ENCODE measurements around the gene VPS13C.
"Not testable (repeated sequence)": the region's sequence is repeated elsewhere in the genome, so short reads cannot be mapped to it uniquely, and the experiment has no call there.

The VPS13C gene

DNA sequence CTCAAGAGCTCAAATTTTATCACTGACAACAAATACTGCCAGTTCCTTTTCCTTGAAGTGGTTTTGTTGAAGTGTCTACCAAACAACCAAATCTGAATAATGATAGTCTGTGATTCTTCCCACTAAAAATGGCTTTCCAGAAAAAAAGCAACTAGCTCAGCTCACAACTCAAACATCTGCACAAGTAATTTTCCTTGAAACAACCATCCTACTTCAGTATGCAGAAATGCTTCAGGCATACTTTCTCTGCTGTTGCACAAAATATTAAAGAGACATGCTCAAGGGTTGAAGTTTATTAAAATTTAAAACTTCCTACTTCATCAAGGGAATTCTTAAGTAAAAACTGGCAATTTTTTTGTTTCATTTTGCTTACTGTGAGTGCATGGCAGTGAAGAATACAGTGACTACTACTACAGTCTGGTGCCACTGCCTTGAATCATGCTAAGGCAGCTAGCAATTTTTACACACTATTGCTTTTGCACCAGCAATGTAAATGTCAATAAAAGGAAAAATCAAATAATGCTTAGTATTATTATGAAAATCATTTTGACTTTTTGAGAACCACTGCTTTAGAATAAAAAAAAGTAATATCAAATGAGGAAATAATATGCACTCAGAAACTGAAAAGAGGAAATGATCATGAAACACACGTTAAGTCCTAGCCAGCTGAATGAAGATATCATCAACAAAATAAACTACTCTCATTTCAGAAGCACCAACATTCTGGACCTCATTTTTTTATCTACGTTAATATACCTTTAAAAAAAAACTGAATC is 33.6 kb downstream of the VPS13C start:
- FAIRE-seq, result no peak
- TF ChIP-seq POLR2AphosphoS5 (IDR thresholded peaks at IDR 0.05; ENCODE audit: low read depth, low read length) (no peak), POLR2A (IDR thresholded peaks at IDR 0.05; ENCODE audit: low read depth, low read length) (no peak), TAF1 (IDR thresholded peaks at IDR 0.05; ENCODE audit: borderline replicate concordance, low read depth, low read length) (no peak)
- no peak for DNase-seq (ENCODE audit: insufficient read length)

DNA sequence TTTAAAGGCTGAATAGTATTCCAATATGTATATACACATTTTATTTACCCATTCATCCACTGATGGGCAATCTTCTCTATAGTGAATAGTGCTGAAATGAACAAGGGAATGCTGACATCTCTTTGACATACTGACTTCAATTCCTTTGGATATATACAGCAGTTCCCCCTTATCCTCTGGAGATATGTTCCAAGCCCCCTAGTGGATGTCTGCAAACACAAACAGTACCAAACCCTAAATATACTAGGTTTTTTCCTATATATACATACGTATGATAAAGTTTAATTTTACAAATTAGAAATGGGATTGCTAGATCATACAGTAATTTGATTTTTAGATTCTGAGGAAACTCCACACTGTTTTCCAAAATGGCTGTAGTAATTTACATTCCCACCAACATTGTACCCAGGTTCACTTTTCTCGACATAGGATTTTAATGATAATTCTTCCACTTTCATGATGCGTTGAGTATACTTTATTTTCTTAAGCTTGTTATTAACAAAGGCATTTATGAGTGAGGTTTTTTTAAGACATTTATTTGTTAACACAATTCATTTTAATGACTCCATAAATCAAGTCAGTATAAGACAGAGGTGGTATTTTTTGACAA is 38.2 kb downstream of the VPS13C start:
- TF ChIP-seq TAF1 (IDR thresholded peaks at IDR 0.05; ENCODE audit: borderline replicate concordance, low read depth, low read length) (no peak), POLR2AphosphoS5 (IDR thresholded peaks at IDR 0.05; ENCODE audit: low read depth, low read length) (no peak), POLR2A (IDR thresholded peaks at IDR 0.05; ENCODE audit: low read depth, low read length) (no peak)
- DNase-seq (ENCODE audit: insufficient read length) (no peak), FAIRE-seq (no peak)

DNA sequence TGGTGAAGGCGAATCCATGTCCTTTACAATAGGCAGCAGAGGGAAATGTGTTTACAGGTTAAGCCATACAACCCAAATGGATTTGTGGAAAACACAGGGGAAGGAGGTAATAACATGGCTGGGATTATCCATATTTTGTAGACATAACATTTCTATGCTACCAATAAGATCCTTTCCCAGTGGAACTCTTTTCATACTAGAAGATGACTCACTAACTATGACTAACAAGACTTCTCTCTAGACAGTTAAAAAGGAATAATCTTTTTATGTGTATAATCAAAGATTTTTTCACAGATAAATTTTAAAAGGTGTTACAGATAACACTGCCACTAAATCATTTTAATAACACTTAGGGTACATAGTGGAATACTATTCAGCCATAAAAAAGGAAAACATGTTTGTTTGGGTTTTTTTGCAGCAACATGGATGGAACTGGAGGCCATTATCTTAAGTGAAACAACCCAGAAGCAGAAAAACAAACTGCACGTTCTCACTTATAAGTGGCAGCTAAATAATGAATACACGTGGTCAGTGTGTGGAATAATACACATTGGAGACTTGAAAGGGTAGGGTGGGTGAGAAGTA is 39.6 kb downstream of the VPS13C start:
- FAIRE-seq (no peak), DNase-seq (ENCODE audit: insufficient read length) (no peak)
- TF ChIP-seq POLR2A (IDR thresholded peaks at IDR 0.05; ENCODE audit: low read depth, low read length), result no peak
- no peak for TF ChIP-seq TAF1 (IDR thresholded peaks at IDR 0.05; ENCODE audit: borderline replicate concordance, low read depth, low read length)
- TF ChIP-seq POLR2AphosphoS5 (IDR thresholded peaks at IDR 0.05; ENCODE audit: low read depth, low read length), result no peak

DNA sequence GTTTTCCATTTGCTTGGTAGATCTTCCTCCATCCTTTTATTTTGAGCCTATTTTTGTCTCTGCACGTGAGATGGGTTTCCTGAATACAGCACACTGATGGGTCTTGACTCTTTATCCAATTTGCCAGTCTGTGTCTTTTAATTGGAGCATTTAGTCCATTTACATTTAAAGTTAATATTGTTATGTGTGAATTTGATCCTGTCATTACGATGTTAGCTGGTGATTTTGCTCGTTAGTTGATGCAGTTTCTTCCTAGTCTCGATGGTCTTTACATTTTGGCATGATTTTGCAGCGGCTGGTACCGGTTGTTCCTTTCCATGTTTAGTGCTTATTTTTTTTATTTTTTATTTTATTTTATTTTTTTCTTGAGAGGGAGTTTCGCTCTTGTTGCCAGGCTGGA is 54.9 kb downstream of the VPS13C start:
- FAIRE-seq; DNase-seq (ENCODE audit: insufficient read length): not testable (repeated sequence)

DNA sequence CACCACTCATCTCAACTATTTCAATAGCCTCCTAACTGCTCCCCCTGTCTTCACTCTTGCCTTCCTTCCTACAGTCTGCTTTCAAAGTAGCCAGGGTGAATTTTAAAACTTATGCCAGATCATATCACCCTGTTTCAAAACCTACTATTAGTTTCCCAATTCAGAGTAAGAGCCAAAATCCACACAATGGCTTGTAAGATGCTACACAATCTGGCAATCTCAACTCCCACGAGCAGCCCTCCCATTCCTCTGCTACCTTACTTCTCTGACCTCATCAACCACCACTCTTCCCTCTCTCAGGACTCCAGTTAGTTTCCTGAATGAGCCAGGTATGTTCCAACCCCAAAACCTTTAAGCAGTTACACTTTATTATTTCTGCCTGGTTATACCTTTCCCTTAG is 62.5 kb downstream of the VPS13C start:
- no peak for DNase-seq (ENCODE audit: insufficient read length)
- no peak for TF ChIP-seq TAF1 (IDR thresholded peaks at IDR 0.05; ENCODE audit: borderline replicate concordance, low read depth, low read length)
- TF ChIP-seq POLR2AphosphoS5 (IDR thresholded peaks at IDR 0.05; ENCODE audit: low read depth, low read length), result no peak
- TF ChIP-seq POLR2A (IDR thresholded peaks at IDR 0.05; ENCODE audit: low read depth, low read length), result no peak
- FAIRE-seq, result no peak

DNA sequence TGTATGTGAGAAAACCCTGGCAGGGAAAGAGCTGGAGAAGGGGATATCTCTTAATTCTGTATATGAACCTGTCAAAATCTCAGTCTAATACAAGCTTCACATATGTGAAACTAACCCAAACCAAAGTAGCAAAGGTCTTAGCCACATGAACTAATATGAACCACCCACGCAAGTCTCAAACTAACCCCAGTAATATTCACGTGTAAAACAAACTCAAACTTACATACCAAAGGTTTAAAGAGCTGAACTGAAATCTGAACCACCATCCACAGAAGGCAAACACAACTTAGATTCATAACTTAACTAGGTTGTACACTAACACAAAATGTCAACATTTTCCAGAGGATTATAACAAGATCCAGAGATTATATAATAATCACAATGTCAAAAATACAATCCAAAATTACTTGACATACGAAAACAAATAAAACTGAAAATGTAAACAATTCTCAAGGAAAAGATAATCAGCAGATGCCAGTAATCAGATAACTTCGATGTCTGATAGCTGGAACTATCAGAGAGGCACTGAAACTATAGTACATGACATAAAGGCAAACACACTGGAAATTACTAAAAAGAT is 64.1 kb downstream of the VPS13C start:
- FAIRE-seq, result no peak
- TF ChIP-seq TAF1 (IDR thresholded peaks at IDR 0.05; ENCODE audit: borderline replicate concordance, low read depth, low read length), result no peak
- TF ChIP-seq POLR2A (IDR thresholded peaks at IDR 0.05; ENCODE audit: low read depth, low read length), result no peak
- no peak for TF ChIP-seq POLR2AphosphoS5 (IDR thresholded peaks at IDR 0.05; ENCODE audit: low read depth, low read length)
- no peak for DNase-seq (ENCODE audit: insufficient read length)

DNA sequence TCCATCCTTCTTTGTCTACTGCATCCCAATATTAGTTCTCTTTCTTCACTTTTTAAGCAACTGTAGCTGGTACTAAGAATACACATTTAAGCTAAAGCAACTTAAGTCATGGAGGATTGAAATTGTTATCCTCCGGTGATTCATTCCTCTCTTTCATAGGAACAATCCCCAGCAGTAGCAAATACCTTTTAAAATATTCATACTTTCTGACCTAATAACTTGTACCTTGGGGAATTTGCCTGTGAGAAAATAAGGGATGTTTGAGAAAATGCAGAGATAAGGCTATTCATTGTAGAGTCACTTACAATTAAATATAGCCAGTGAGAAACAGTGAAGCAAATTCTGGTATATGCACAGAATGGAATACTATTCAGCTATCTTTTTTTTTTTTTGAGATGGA is 66.0 kb downstream of the VPS13C start:
- no peak for DNase-seq (ENCODE audit: insufficient read length)
- TF ChIP-seq POLR2AphosphoS5 (IDR thresholded peaks at IDR 0.05; ENCODE audit: low read depth, low read length) (no peak), POLR2A (IDR thresholded peaks at IDR 0.05; ENCODE audit: low read depth, low read length) (no peak), TAF1 (IDR thresholded peaks at IDR 0.05; ENCODE audit: borderline replicate concordance, low read depth, low read length) (no peak)
- no peak for FAIRE-seq

DNA sequence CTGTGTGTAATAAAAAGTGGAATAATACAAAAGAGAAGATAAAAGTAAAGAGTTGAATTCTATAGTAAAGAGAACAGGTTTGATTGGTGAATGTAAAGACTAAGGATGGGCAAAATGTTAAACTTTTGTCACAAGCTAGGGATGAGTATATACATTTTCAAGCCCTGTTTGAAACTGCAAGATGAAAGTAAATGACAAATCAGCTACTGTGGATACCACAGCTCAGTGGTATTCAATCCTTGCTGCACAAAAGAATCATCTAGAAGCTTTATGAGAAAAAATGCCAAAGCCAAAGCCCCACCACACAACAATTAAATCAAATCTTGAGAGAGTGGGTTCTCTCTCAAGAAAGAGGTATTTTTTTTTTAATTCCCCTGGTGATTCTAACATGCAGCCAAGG is 67.7 kb downstream of the VPS13C start:
- no peak for DNase-seq (ENCODE audit: insufficient read length)
- TF ChIP-seq POLR2AphosphoS5 (IDR thresholded peaks at IDR 0.05; ENCODE audit: low read depth, low read length) (no peak), TAF1 (IDR thresholded peaks at IDR 0.05; ENCODE audit: borderline replicate concordance, low read depth, low read length) (no peak), POLR2A (IDR thresholded peaks at IDR 0.05; ENCODE audit: low read depth, low read length) (no peak)
- no peak for FAIRE-seq

DNA sequence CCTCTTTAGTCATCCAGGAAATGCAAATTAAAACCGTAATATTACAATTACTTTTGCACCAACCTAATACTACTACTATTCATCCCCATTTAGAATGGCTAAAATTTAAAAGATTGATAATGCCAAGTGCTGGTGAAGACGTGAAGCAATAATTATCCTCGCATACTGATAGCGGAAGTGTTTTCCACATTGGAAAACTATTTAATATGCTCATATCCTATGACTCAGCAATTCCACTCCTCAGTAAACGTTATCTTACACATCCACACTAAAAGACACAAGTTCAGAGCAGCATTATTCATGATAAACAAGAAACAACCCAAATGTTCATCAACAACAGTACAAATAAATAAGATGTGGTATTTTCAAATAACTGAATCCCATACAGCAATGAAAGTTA is 70.6 kb downstream of the VPS13C start:
- no peak for TF ChIP-seq POLR2A (IDR thresholded peaks at IDR 0.05; ENCODE audit: low read depth, low read length)
- TF ChIP-seq POLR2AphosphoS5 (IDR thresholded peaks at IDR 0.05; ENCODE audit: low read depth, low read length), result no peak
- no peak for TF ChIP-seq TAF1 (IDR thresholded peaks at IDR 0.05; ENCODE audit: borderline replicate concordance, low read depth, low read length)
- DNase-seq (ENCODE audit: insufficient read length) (no peak), FAIRE-seq (no peak)

DNA sequence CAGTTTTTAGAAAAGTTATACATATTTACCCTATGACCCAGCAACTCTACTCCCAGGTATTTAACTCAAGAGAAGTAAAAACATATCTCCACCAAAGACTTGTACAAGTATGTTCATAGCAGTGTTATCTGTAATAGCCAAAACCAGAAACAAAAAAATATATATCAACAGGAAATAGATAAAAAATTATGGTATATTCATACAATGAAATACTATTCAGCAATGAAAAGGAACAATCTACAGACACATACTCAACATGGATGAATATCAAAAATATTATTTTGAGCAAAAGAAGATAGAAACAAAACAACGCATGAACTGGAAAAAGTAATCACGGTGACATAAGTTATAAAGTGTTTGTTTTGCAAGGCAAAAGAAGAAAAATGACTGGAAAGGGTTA is 72.4 kb downstream of the VPS13C start:
- no peak for FAIRE-seq
- TF ChIP-seq POLR2A (IDR thresholded peaks at IDR 0.05; ENCODE audit: low read depth, low read length) (no peak), TAF1 (IDR thresholded peaks at IDR 0.05; ENCODE audit: borderline replicate concordance, low read depth, low read length) (no peak), POLR2AphosphoS5 (IDR thresholded peaks at IDR 0.05; ENCODE audit: low read depth, low read length) (no peak)
- no peak for DNase-seq (ENCODE audit: insufficient read length)

DNA sequence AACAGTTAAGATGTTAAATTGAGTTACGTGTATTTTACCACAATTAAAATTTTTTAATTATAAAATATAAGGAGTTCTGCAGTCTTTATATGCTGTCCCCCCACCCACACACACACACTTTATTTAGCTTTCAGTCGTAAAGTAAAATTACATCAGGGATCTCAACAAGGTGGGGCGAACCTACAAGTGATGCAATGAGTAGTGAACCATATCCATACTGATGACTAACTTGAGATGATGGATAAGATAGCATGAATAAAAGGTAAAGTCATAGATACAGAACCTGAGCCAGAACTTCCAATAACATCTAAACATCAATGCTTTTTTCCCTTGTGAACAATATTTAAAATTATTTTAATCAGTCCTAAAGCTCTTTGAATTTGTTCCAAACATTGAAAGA is 77.2 kb downstream of the VPS13C start:
- TF ChIP-seq POLR2AphosphoS5 (IDR thresholded peaks at IDR 0.05; ENCODE audit: low read depth, low read length) (no peak), POLR2A (IDR thresholded peaks at IDR 0.05; ENCODE audit: low read depth, low read length) (no peak), TAF1 (IDR thresholded peaks at IDR 0.05; ENCODE audit: borderline replicate concordance, low read depth, low read length) (no peak)
- FAIRE-seq (no peak), DNase-seq (ENCODE audit: insufficient read length) (no peak)

DNA sequence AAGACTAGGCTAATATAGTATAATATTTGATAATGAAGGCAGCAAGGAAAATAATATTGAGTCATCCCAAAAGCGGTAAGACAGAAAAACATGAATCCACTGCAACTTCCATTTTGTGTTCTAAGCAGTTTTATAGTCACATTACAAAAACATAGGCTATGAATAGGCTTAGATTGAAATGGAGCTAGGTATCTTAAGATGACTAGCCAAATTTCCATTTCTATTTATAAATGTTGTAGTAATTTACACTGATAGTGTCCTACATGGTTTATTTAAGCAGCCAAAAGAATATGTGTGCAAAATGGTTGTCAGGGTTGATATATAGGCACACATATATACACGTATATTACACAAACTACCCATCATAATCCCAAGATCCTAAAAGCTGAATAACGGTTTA is 82.0 kb downstream of the VPS13C start:
- no peak for TF ChIP-seq POLR2AphosphoS5 (IDR thresholded peaks at IDR 0.05; ENCODE audit: low read depth, low read length)
- no peak for TF ChIP-seq TAF1 (IDR thresholded peaks at IDR 0.05; ENCODE audit: borderline replicate concordance, low read depth, low read length)
- TF ChIP-seq POLR2A (IDR thresholded peaks at IDR 0.05; ENCODE audit: low read depth, low read length), result no peak
- FAIRE-seq, result no peak
- DNase-seq (ENCODE audit: insufficient read length), result no peak
